Measurements from ENCODE around the gene CCDC34.

DNA sequence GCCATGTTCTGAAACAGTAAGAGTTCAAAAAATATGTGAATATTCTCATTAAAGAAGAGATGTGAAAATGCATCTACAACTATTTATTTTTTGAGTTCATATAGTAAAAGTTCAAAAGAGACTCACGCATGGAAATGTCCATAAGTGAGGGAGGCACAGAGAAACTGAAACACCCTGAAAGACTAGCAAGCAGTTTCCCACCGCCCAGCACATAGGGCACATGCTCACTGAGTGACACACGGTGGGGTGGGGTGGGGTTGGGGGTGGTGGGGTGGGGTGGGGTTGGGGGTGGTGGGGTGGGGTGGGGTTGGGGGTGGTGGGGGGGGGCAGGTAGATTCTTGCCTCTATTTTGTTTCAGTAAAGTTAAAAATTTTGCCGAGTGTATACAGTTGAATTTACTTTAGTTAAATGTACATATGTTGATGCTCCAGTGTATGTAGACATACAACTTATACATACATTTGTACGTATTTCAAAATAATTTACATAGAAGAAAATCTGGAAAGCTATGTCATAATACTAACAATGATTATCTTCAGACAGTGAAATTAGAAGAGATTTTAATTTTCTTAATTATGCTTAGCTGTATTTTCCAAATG is 6.3 kb downstream of the CCDC34 start:
- no peak for TF ChIP-seq POLR2AphosphoS5 (IDR thresholded peaks at IDR 0.05; ENCODE audit: low read depth, low read length)
- TF ChIP-seq EZH2 (IDR thresholded peaks at IDR 0.05; ENCODE audit: low read depth, low read length, severe bottlenecking) = no peak
- TF ChIP-seq SRF (IDR thresholded peaks at IDR 0.05; ENCODE audit: low read depth, low read length) = no peak
- TF ChIP-seq CTCF (IDR thresholded peaks at IDR 0.05; ENCODE audit: control extremely low read depth in 1 of 3, insufficient read depth in 1 of 3, low read depth in 1 of 3, low read length in 3 of 3) = no peak
- no peak for TF ChIP-seq RXRA (IDR thresholded peaks at IDR 0.05; ENCODE audit: insufficient read depth, low read depth, low read length)

Measured in H1 (cell line).